Heart right ventricle (tissue), 16 donors: Measurements from ENCODE around the gene WWOX. TPM values are rescaled to one million over a fixed set of nuclear protein-coding genes. Genes with fewer than 3 reads are reported as not detected.

Experiments
- ATAC-seq, 8 donors: fragments of 200-7000 bp; cut with Tn5 transposase; one replicate each; pipeline ENCODE4 v1.9.1; 2020; ENCODE audit warnings: mild to moderate bottlenecking in 8 of 8, moderate library complexity in 8 of 8, moderate number of reproducible peaks in 1 of 8
- DNase-seq, 2 donors: peaks; one replicate each; pipeline ENCODE4 v3.0.0-alpha.2; 2020
- H3K27ac ChIP-seq, 10 donors: fragments of 200-600 bp; sonication (generic) in 2 of 10; one replicate each; pipeline versions ENCODE4 v1.5.0 to v1.8.0; 2020 to 2022; ENCODE audit warnings: mild to moderate bottlenecking in 3 of 10
- H3K27me3 ChIP-seq, 7 donors: fragments of 200-600 bp; one replicate each; pipeline ENCODE4 v1.8.0; 2021 to 2022; ENCODE audit warnings: mild to moderate bottlenecking in 2 of 7
- H3K36me3 ChIP-seq, 9 donors: fragments of 200-600 bp; sonication (generic) in 1 of 9; one replicate each; pipeline versions ENCODE4 v1.5.0 to v1.8.0; 2020 to 2022; ENCODE audit warnings: mild to moderate bottlenecking in 2 of 9
- H3K4me1 ChIP-seq, 9 donors: fragments of 200-600 bp; sonication (generic) in 1 of 9; one replicate each; pipeline versions ENCODE4 v1.5.0 to v1.8.0; 2020 to 2022; ENCODE audit warnings: mild to moderate bottlenecking in 4 of 9
- H3K4me3 ChIP-seq, 10 donors: fragments of 200-600 bp; sonication (generic) in 2 of 10; one replicate each; pipeline versions ENCODE4 v1.5.0 to v1.8.0; 2020 to 2022; ENCODE audit warnings: mild to moderate bottlenecking in 7 of 10, moderate library complexity in 2 of 10
- H3K9me3 ChIP-seq, 11 donors: fragments of 200-600 bp in 10 of 11; sonication (generic) in 2 of 11; one replicate each; pipeline versions ENCODE4 v1.5.0 to v1.8.0; 2013 to 2022; ENCODE audit warnings: mild to moderate bottlenecking in 2 of 11, control low read depth in 1 of 11, moderate library complexity in 1 of 11
- WGBS, 2 donors: extraction: QIAGEN DNeasy Blood & Tissue Kit; methylation state at CpG; one replicate each; pipeline ENCODE4 v1.1.7; 2013; ENCODE audit warnings: inconsistent platforms in 1 of 2; 5-methylcytosine and 5-hydroxymethylcytosine counted together
- intact Hi-C, 10 donors: fragments of 100-400 bp; cut with DNase I; formaldehyde crosslinking; loops; one replicate each; pipeline versions ENCODE4 v1.11.1 to v1.14.2; 2022
- polyA plus RNA-seq, 2 donors: library from polyadenylated mRNA; stranded (reverse); fragments of 200-250 nt; gene quantifications; one replicate each; pipeline ENCODE4 v1.2.3, GENCODE V29; 2013
- total RNA-seq, 10 donors: library from RNA; stranded (reverse); fragmentation: NEBNext Ultra II Directional in 3 of 10; extraction: Animal tissue kit (Norgen Biotek cat#: 25700) in 3 of 10; gene quantifications; one replicate each; pipeline versions ENCODE4 v1.2.1 to v1.2.4, GENCODE V29; 2021 to 2023
- TF ChIP-seq, protein P1 (sequence below), 9 donors: fragments of 200-600 bp; sonication (generic) in 2 of 9; IDR thresholded peaks; one replicate each; pipeline versions ENCODE4 v1.5.0 to v1.8.0; 2021 to 2022; ENCODE audit warnings: antibody characterized with exemption in 9 of 9, mild to moderate bottlenecking in 5 of 9, moderate library complexity in 1 of 9
- donor health status: Arrhythmogenic right ventricular cardiomyopathy.
- donor health status: ischemic (EF 13 %, LVEDD 7.1; RV severe dilation, severe dysfunction).
- donor health status: healthy with polysubstance abuse.
- donor health status: DM: no; HTN: yes; CAD: no.
- donor health status: DM: no; HTN: no; CAD: no.
- donor health status: ischemic (EF 25% LVEDD 6.9; RV normal size, moderate dysfunction).
- donor health status: ischemic (EF 25% LVEDD 5.7; RV mildly dilated, moderate dysfunction).
- donor health status: healthy.
- donor health status: DM: yes; HTN: yes; CAD: no.
- donor health status: Ischemic cardiomyopathy.
- donor health status: ischemic (EF 35%, LVEDD 5.7; RV mildly dilated, moderate dysfunction).
- donor health status: nonischemic (EF 11% LVEDD 7.7; RV severe dilation, severe dysfunction).
- donor health status: DM: yes; HTN: yes; CAD: no.
- donor health status: PGD.
- donor health status: ischemic (EF 29% LVEDD 5.4; RV normal size, mild dysfunction).
- donor health status: nonischemic (EF 23%, LVEDD 6.1; RV moderate dilation, normal function).

Gene WWOX
- total and polyA plus RNA-seq, 12 donors, result 4.9 to 15.0 (median 9.9) TPM

DNA sequence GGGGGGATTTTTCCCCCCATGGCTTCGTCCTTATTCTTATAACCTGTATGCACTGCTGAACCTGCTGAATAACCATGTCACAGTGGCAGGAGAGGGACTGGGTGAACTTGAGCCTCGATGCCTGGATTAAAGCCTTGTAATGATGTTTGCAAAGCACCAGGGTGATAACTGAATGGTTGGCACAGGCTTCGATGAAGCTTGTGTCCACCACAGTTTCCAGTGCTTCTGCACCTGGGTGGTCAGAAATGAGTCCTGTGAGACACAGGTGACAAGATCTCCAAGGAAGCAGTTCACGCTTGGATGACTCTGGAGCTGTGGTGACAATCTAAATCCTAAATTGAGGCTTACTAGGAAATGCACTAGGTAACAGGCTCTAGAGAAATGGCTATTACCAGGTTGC lies 771.8 kb downstream of the WWOX start:
- H3K27me3 ChIP-seq, result no peaks in the 10 kb centered on the region
- H3K4me1 ChIP-seq, result peaks cover 0 to 12% (median 7%) of the 10 kb centered on the region in 9 donors
- H3K4me3 ChIP-seq, result no peak overlapping the region
- 93 to 94% methylated on average over 4 of the region's 4 CpGs for WGBS, 2 donors
- TF ChIP-seq, protein P1, sequence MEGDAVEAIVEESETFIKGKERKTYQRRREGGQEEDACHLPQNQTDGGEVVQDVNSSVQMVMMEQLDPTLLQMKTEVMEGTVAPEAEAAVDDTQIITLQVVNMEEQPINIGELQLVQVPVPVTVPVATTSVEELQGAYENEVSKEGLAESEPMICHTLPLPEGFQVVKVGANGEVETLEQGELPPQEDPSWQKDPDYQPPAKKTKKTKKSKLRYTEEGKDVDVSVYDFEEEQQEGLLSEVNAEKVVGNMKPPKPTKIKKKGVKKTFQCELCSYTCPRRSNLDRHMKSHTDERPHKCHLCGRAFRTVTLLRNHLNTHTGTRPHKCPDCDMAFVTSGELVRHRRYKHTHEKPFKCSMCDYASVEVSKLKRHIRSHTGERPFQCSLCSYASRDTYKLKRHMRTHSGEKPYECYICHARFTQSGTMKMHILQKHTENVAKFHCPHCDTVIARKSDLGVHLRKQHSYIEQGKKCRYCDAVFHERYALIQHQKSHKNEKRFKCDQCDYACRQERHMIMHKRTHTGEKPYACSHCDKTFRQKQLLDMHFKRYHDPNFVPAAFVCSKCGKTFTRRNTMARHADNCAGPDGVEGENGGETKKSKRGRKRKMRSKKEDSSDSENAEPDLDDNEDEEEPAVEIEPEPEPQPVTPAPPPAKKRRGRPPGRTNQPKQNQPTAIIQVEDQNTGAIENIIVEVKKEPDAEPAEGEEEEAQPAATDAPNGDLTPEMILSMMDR (IDR thresholded peaks at IDR 0.05), result no peak
- H3K9me3 ChIP-seq, result no peaks in the 10 kb centered on the region
- intact Hi-C loops, result no loop called here
- no peak for DNase-seq
- H3K36me3 ChIP-seq, result no peaks in the 10 kb centered on the region
- ATAC-seq, result no peak
- no peak overlapping the region for H3K27ac ChIP-seq

- Histone ChIP-seq H3K4me3 (no peak overlapping the region), H3K27me3 (no peaks in the 10 kb centered on the region), H3K36me3 (no peaks in the 10 kb centered on the region), H3K27ac (no peak overlapping the region), H3K9me3 (no peaks in the 10 kb centered on the region), H3K4me1 (no peaks in the 10 kb centered on the region)
- ATAC-seq (no peak), DNase-seq (no peak)
- intact Hi-C loops, result no loop called here
- 76 to 83% methylated on average over 2 of the region's 2 CpGs for WGBS, 2 donors
- TF ChIP-seq, protein P1 (IDR thresholded peaks at IDR 0.05), result no peak
Measured at GRCh38 chr16:78876671-78877070, 777.2 kb downstream of the WWOX start.

- no peaks in the 10 kb centered on the region for H3K27me3 ChIP-seq
- WGBS, 2 donors, result 76 to 79% methylated on average over 6 of the region's 6 CpGs
Measured at GRCh38 chr16:78877114-78877655, 777.7 kb downstream of the WWOX start.

DNA sequence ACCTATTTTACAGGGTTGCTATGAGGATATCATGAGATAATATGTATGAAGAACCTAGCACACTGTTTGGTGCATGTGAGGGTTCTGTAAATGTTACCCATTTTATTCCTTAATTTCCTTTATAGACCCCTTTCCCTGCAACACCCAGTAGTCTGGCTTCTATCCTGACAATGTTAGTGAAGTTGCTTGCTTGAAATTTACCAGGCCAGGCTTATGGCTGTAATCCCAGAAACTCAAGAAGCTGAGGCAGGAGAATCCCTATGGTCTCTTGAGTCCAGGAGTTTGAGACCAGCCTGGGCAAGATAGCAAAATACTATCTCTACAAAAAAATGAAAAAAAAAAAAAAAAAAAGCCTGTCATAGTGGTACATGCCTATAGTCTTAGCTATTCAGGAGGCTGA lies 779.1 kb downstream of the WWOX start:
- Histone ChIP-seq H3K9me3 (no peaks in the 10 kb centered on the region), H3K27ac (no peak overlapping the region), H3K4me1 (no peaks in the 10 kb centered on the region), H3K36me3 (no peaks in the 10 kb centered on the region), H3K4me3 (no peak overlapping the region), H3K27me3 (no peaks in the 10 kb centered on the region)
- DNase-seq (no peak), ATAC-seq (no peak)
- TF ChIP-seq, protein P1 (IDR thresholded peaks at IDR 0.05), result no peak
- intact Hi-C loops, result no loop called here

More at GRCh38 chr16:78877114-78877655, 777.7 kb downstream of the WWOX start:
- no peaks in the 10 kb centered on the region for H3K4me1 ChIP-seq
- no peak for ATAC-seq
- intact Hi-C loops, result no loop called here
- H3K27ac ChIP-seq, result no peak overlapping the region
- no peak for DNase-seq
- H3K4me3 ChIP-seq, result no peak overlapping the region
- TF ChIP-seq, protein P1 (IDR thresholded peaks at IDR 0.05), result no peak
- no peaks in the 10 kb centered on the region for H3K9me3 ChIP-seq
- no peaks in the 10 kb centered on the region for H3K36me3 ChIP-seq
